Adipose tissue (tissue), 3 donors: ENCODE data around the gene ASTN2. TPM values are rescaled to one million over a fixed set of nuclear protein-coding genes. Genes with fewer than 3 reads are reported as not detected.

Experiments used
- H3K27ac ChIP-seq: one replicate; pipeline ENCODE4 v1.5.1; 2013; ENCODE audit warnings: low read depth, low read length
- WGBS, 3 donors: extraction: QIAGEN DNeasy Blood & Tissue Kit; methylation state at CpG; one replicate each; pipeline ENCODE4 v1.1.7; 2013; 5-methylcytosine and 5-hydroxymethylcytosine counted together
- polyA plus RNA-seq, 3 donors: library from polyadenylated mRNA; stranded (reverse); fragments of 200-250 nt; gene quantifications; one replicate each; pipeline ENCODE4 v1.2.3, GENCODE V29; 2013
- donor health status: healthy with polysubstance abuse.
- donor health status: Bipolar disorder and iron deficiency.
- donor health status: healthy.

The ASTN2 gene
- polyA plus RNA-seq, 3 donors: 2.8 to 4.5 (median 3.0) TPM

DNA sequence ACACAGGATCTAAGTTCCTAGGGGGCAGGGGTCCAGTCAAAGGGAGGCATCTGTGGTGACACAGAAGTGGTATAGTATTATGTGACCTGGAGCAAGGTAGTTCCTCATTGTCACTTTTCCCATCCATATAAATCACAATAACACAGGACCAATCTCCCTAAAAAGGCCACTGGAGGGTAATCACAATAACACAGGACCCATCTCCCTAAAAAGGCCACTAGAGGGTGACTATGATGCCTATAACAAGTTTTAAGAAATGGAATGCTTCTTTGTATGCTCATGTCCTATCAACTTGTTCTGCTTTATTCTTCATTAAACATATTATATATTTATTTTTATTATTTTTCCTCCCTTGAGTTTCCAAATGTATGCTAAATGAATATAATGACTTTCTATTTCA is 254.6 kb downstream of the ASTN2 start:
- no peak overlapping the region for H3K27ac ChIP-seq

GRCh38 chr9:117156771-117157535 is 257.9 kb downstream of the ASTN2 start:
- H3K27ac ChIP-seq: no peak overlapping the region
- 69 to 78% (median 71%) methylated on average over 2 of the region's 2 CpGs for WGBS, 3 donors

DNA sequence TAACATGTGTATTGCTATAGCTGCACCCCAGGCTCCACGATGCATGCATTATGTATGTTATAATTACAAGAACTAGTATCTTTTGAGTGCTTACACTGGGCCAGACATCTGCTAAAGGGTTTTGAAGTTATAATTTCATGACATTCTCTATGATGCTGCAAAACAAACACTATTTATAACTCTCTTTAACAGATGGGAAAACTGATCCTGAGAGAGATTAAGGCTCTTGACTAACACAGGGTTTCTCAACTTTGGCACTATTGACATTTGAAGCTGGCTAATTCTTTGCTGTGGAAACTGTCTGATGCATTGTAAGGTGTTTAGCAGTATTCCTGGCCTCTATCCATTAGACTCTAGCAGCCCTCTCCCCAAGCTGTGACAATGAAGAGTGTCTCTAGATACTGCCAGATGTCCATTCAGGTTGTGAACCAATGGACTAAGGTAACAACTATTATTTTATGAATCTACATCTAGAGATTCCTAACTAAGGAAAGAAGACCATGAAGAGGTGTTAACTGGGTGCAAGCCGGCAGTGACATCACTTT is 258.6 kb downstream of the ASTN2 start:
- WGBS, 3 donors: 60 to 82% (median 81%) methylated on average over 2 of the region's 2 CpGs
- H3K27ac ChIP-seq: no peak overlapping the region

GRCh38 chr9:117153021-117153420 is 261.8 kb downstream of the ASTN2 start:
- no peak overlapping the region for H3K27ac ChIP-seq
- 78 to 88% (median 82%) methylated on average over 1 of the region's 1 CpG for WGBS, 3 donors

- no peak overlapping the region for H3K27ac ChIP-seq
- WGBS, 3 donors: 74 to 87% (median 77%) methylated on average over 2 of the region's 2 CpGs
Measured at GRCh38 chr9:117151716-117152115, 263.1 kb downstream of the ASTN2 start.

- no peak overlapping the region for H3K27ac ChIP-seq
- 80 to 84% (median 83%) methylated on average over 4 of the region's 4 CpGs for WGBS, 3 donors
Measured at GRCh38 chr9:117149996-117150395, 264.9 kb downstream of the ASTN2 start.

DNA sequence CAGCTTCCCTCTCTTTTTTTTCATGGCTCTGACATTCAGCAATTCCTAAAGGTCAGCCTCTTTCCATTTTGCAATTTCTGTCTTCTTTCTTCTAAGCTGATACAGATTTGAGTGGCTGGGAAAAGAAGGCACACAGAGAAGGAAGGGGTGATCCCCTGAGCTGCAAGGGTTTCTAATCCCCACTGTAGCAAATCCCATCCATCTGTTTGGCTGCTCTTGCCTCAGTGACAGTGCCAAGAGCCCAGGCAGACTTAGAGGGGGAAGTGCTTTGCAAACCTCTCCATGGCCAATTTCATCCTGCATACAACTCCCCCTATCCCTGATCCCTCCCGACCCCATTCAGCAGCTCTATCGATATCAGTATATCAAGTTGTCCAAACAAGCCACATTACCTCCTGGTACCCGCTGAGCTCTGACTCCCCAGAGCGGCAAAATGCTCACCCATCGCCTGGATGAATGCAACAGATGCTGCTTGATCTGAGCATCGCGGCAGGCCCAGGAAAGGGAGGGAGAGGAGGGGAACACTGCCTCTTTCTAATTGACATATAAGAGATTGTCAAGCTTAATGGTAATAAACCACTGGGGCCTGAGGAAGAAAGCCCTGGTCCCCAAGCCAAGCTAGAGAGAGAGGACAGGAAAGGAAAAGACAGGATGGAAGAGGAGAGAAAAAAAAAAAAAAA is 268.9 kb downstream of the ASTN2 start:
- WGBS, 3 donors: 78 to 86% (median 78%) methylated on average over 7 of the region's 7 CpGs
- H3K27ac ChIP-seq: no peak overlapping the region

DNA sequence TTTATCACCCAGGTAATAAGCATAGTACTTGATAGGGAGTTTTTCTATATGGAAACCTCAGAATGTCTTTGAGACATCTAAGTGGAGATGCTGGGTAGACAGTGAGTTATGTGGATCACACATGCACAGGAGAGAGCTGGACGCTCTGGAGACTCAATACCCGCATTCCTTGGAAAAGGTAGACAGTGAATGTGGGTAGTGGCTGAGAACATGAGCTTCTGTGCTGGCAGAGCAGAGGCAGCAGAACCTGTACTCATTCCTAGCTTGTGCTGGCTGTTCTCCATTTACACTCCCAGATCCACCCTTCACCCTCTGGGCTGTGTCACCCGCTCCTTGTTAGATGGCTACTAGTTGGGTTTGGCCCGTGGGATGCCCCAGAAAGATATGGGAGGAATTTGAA is 269.8 kb downstream of the ASTN2 start:
- no peak overlapping the region for H3K27ac ChIP-seq
- WGBS, 3 donors: 83 to 86% (median 84%) methylated on average over 4 of the region's 4 CpGs

DNA sequence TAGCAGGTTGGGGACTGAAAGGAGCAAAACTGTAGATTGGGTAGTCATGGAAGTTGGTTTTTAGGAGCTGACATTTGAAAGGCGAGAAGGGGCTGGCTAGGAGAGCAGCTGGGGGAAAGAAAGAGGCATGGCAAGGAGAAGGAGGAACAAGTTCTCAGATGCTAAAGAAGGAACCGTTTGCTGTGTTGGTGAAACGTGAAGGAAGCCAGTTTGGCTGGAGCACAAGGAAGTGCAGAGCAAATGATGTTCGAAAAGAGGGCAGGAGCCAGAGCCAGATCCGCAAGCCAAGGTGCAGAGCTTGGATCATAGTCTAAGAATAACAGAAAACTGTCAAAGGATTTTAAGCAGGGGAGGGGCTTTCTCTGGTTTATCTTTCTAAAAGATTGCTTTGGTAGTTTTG is 276.6 kb downstream of the ASTN2 start:
- WGBS, 3 donors: 40 to 67% (median 40%) methylated on average over 5 of the region's 5 CpGs
- no peak overlapping the region for H3K27ac ChIP-seq

DNA sequence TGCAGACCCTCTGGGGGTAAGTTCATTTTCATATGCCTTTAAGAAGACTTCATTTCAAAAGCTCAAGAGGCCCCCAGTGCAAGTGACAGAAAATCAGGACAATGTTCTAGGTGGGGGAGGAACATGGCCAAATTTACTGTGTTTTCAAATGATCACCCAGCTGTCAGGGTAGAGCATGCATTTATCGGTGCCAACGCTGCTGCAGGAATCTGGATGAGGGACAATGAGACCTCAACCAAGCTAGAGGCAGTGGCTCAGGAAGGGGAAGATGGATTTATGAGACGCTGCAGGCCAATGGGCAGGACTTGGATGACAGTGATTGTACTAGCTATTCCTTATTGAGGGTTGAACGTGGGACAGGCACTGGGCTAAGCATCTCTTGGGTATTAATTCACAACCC is 278.4 kb downstream of the ASTN2 start:
- 56 to 81% (median 59%) methylated on average over 4 of the region's 4 CpGs for WGBS, 3 donors
- no peak overlapping the region for H3K27ac ChIP-seq

GRCh38 chr9:117135501-117136098 is 279.3 kb downstream of the ASTN2 start:
- 46 to 66% (median 60%) methylated on average over 5 of the region's 5 CpGs for WGBS, 3 donors

GRCh38 chr9:117134826-117135500 is 279.9 kb downstream of the ASTN2 start:
- H3K27ac ChIP-seq: no peak overlapping the region
- 80 to 92% (median 80%) methylated on average over 4 of the region's 4 CpGs for WGBS, 3 donors

More at GRCh38 chr9:117135501-117136098, 279.3 kb downstream of the ASTN2 start:
- H3K27ac ChIP-seq: no peak overlapping the region

DNA sequence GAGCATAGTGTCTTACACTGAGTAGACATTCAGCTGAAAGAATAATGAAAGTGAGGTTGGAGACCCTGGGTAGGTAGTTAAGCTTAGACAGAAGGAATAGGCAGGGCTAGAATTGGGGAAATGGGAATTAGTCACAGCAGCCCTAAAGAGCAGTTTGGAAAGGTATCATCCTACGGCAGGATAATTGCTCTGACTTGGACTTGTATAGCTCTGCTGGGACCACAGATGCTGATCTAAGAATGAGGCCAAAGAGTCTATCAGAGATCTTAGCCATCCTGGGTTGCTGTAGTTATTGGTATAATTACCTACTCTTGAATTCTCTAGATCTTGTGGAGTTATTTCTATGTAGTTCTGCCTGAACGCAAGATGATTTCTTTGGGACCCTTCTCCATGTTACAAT is 288.0 kb downstream of the ASTN2 start:
- no peak overlapping the region for H3K27ac ChIP-seq
- WGBS, 3 donors: 85 to 89% (median 87%) methylated on average over 2 of the region's 2 CpGs

DNA sequence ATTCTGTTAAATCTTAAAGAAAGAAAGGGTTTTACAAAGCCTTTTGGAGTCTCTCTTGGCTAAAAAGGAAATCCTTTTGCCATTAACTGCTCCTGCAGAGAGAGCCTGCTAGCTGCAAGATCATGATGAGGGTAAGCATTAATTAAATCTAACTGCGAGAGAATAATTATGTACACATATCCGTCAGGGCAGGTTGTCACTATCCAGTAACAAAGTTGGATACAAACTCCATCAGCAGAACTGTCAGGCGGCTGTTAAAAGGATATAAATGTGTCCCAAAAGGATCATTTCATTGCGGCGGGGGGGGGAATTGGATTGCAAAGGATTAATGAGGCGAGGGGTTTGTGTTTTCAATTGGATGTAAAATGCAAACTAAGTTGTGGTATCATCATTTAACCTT is 289.3 kb downstream of the ASTN2 start:
- 42 to 52% (median 43%) methylated on average over 6 of the region's 6 CpGs for WGBS, 3 donors
- H3K27ac ChIP-seq: no peak overlapping the region

- WGBS, 3 donors: 76 to 87% (median 86%) methylated on average over 7 of the region's 7 CpGs
- H3K27ac ChIP-seq: no peak overlapping the region
Measured at GRCh38 chr9:117123729-117124128, 291.1 kb downstream of the ASTN2 start.

- WGBS, 3 donors: 64 to 78% (median 73%) methylated on average over 3 of the region's 3 CpGs
- no peak overlapping the region for H3K27ac ChIP-seq
Measured at GRCh38 chr9:117122953-117123352, 291.9 kb downstream of the ASTN2 start.

- 87 to 89% (median 88%) methylated on average over 1 of the region's 1 CpG for WGBS, 3 donors
- no peak overlapping the region for H3K27ac ChIP-seq
Measured at GRCh38 chr9:117122102-117122501, 292.8 kb downstream of the ASTN2 start.

- WGBS, 3 donors: 64 to 80% (median 78%) methylated on average over 2 of the region's 2 CpGs
- no peak overlapping the region for H3K27ac ChIP-seq
Measured at GRCh38 chr9:117121316-117121715, 293.5 kb downstream of the ASTN2 start.

- 48 to 75% (median 51%) methylated on average over 2 of the region's 2 CpGs for WGBS, 3 donors
Measured at GRCh38 chr9:117120061-117120460, 294.8 kb downstream of the ASTN2 start.

More at GRCh38 chr9:117120061-117120460, 294.8 kb downstream of the ASTN2 start:
- H3K27ac ChIP-seq: no peak overlapping the region
